ENCODE data around the gene ATP11A. TPM values are rescaled to one million over a fixed set of nuclear protein-coding genes. Genes with fewer than 3 reads are reported as not detected.

Gene ATP11A
- total RNA-seq, 1 experiment from 2014 or later, result 80.4 TPM

GRCh38 chr13:112923962-112924361 is 234.1 kb downstream of the ATP11A start:
- Histone ChIP-seq H3K79me2 (ENCODE audit: insufficient read depth, low read length) (no peaks in the 10 kb centered on the region), H3K4me3 (replicated peaks in 1 of 2; ENCODE audit: low read depth in 1 of 2, low read length in 2 of 2) (no peak overlapping the region), H4K20me1 (ENCODE audit: insufficient read depth) (no peaks in the 10 kb centered on the region), H2AFZ (ENCODE audit: low read depth, low read length, poor library complexity, severe bottlenecking) (no peak overlapping the region), H3K9me2 (ENCODE audit: insufficient read depth) (no peaks in the 10 kb centered on the region), H3K9ac (ENCODE audit: low read length) (no peak overlapping the region), H3K27me3 (ENCODE audit: insufficient read depth, low read length) (no peaks in the 10 kb centered on the region), H3K27ac (ENCODE audit: low read depth, low read length) (no peak overlapping the region), H3K9me3 (ENCODE audit: control insufficient read depth in 1 of 2, insufficient read depth in 1 of 2, low read depth in 1 of 2, low read length in 2 of 2) (0 out of 4 replicates have a peak, but pooled peaks cover 0 to 4% of the 10 kb centered on the region in 2 experiments), H3K36me3 (ENCODE audit: control insufficient read depth in 1 of 2, insufficient read depth in 2 of 2, low read length in 2 of 2) (no peaks in the 10 kb centered on the region), H3K4me2 (ENCODE audit: low read length) (no peak overlapping the region), H3K4me1 (ENCODE audit: control insufficient read depth in 1 of 2, insufficient read depth in 2 of 2, low read length in 2 of 2) (no peaks in the 10 kb centered on the region)
- DNase-seq (ENCODE audit: low read depth, low spot score), result no peak
- POLR2A ChIA-PET, result no interaction called here
- CTCF ChIA-PET, result interaction anchor here (1.1 kb wide), 1 partner anchor 19 kb away, joined by 3 read pairs; no protein-coding TSS in a partner anchor
- no peak for ATAC-seq
- no TSS peak for BruUV-seq (replicated peaks)
- RAD21 ChIA-PET (ENCODE audit: low non-redundant PET in 1 of 2, low total read pairs in 2 of 2, uncharacterized antibody in 2 of 2, unreplicated experiment in 2 of 2), result no interaction called here
- intact Hi-C loops (cut with micrococcal nuclease), result no loop called here
- TF ChIP-seq EZH2 (IDR thresholded peaks at IDR 0.05) (no peak), POLR2A (IDR thresholded peaks at IDR 0.05; ENCODE audit: borderline replicate concordance, extremely low read depth, insufficient read depth, insufficient read length) (no peak), ELF1 (IDR thresholded peaks at IDR 0.05; ENCODE audit: borderline replicate concordance, low read depth) (no peak), RAD21 (IDR thresholded peaks at IDR 0.05; ENCODE audit: low read depth) (no peak)

GRCh38 chr13:112924365-112924764 is 234.5 kb downstream of the ATP11A start:
- Histone ChIP-seq H3K36me3 (ENCODE audit: control insufficient read depth in 1 of 2, insufficient read depth in 2 of 2, low read length in 2 of 2) (no peaks in the 10 kb centered on the region), H3K4me1 (ENCODE audit: control insufficient read depth in 1 of 2, insufficient read depth in 2 of 2, low read length in 2 of 2) (no peaks in the 10 kb centered on the region), H3K4me3 (replicated peaks in 1 of 2; ENCODE audit: low read depth in 1 of 2, low read length in 2 of 2) (no peak overlapping the region), H3K79me2 (ENCODE audit: insufficient read depth, low read length) (no peaks in the 10 kb centered on the region), H4K20me1 (ENCODE audit: insufficient read depth) (no peaks in the 10 kb centered on the region), H3K27ac (ENCODE audit: low read depth, low read length) (no peak overlapping the region), H3K9ac (ENCODE audit: low read length) (no peak overlapping the region), H3K9me2 (ENCODE audit: insufficient read depth) (no peaks in the 10 kb centered on the region), H3K27me3 (ENCODE audit: insufficient read depth, low read length) (no peaks in the 10 kb centered on the region), H3K9me3 (ENCODE audit: control insufficient read depth in 1 of 2, insufficient read depth in 1 of 2, low read depth in 1 of 2, low read length in 2 of 2) (0 out of 4 replicates have a peak, but pooled peaks cover 0 to 4% of the 10 kb centered on the region in 2 experiments), H3K4me2 (ENCODE audit: low read length) (no peak overlapping the region), H2AFZ (ENCODE audit: low read depth, low read length, poor library complexity, severe bottlenecking) (no peak overlapping the region)
- DNase-seq (ENCODE audit: low read depth, low spot score), result no peak
- ChIA-PET POLR2A (no interaction called here), CTCF (interaction anchor here (1.1 kb wide), 1 partner anchor 19 kb away, joined by 3 read pairs; no protein-coding TSS in a partner anchor), RAD21 (ENCODE audit: low non-redundant PET in 1 of 2, low total read pairs in 2 of 2, uncharacterized antibody in 2 of 2, unreplicated experiment in 2 of 2) (no interaction called here)
- intact Hi-C loops (cut with micrococcal nuclease), result no loop called here
- no TSS peak for BruUV-seq (replicated peaks)
- ATAC-seq, result no peak
- TF ChIP-seq JUND (IDR thresholded peaks at IDR 0.05) (no peak), SP1 (IDR thresholded peaks at IDR 0.05; ENCODE audit: low read depth) (no peak), ZNF274 (IDR thresholded peaks at IDR 0.05; ENCODE audit: low read depth, low read length) (no peak), ATF3 (IDR thresholded peaks at IDR 0.05) (no peak), EGR1 (IDR thresholded peaks at IDR 0.05; ENCODE audit: low read depth) (no peak), MAX (IDR thresholded peaks at IDR 0.05) (no peak), CEBPB (IDR thresholded peaks at IDR 0.05; ENCODE audit: low read depth) (no peak), ZFX (IDR thresholded peaks at IDR 0.05) (no peak), ZBTB33 (IDR thresholded peaks at IDR 0.05; ENCODE audit: extremely low read depth, insufficient replicate concordance, low read length) (no peak), POLR2A (IDR thresholded peaks at IDR 0.05; ENCODE audit: borderline replicate concordance, extremely low read depth, insufficient read depth, insufficient read length) (no peak), SIN3A (IDR thresholded peaks at IDR 0.05; ENCODE audit: low read depth) (no peak), POLR2AphosphoS5 (IDR thresholded peaks at IDR 0.05; ENCODE audit: low read depth, low read length) (no peak), TCF7L2 (IDR thresholded peaks at IDR 0.05; ENCODE audit: borderline replicate concordance, extremely low read depth, insufficient read depth, insufficient read length) (no peak), ELF1 (IDR thresholded peaks at IDR 0.05; ENCODE audit: borderline replicate concordance, low read depth) (no peak)

Data from HCT116 (cell line).